GM18519 (cell line): ENCODE measurements around the gene AP1M2.

Experiments used
- ATAC-seq: cut with Tn5 transposase; IDR thresholded peaks from one replicate; pipeline ENCODE4 v1.9.1; 2021; ENCODE audit warnings: mild to moderate bottlenecking, moderate library complexity; ENCODE audit not compliant: unreplicated experiment, low FRiP score

The AP1M2 gene

DNA sequence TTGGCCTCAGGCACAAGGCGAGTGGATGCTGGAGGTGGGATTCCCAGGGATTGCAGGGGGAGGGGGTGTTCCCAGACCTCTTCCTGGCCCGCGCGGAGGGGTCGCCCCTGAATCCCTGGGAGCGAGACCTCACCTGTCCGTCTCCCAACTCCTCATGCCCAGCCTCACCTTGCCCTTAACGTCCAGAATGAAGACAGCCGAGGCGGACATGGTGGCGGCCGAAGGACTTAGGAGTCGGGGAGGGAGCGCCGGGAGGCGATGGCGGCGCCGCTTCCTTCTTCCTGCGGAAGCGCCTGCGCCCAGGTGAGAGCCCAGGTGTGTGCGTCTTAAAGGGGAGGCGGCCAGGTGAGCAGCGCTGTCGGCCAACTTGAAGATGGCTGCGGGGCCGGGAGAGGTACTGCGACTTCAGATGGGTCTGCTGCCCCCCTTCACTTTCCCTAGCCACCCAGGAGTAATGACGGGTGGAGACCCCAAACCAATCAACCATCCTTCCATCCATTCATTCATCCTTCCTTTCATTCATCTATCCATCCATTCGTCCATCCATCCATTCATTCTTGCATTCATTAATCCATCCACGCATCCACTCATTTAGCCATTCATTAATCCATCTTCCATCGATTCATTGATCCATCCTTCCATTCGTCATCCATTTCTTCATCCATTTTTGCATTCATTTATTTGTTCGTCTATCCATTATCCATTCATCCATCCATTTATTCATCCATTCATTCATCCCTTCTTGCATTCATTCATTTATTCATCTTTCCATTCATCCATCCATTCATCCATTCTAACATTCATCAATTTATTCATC is at the start of gene AP1M2:
Gene AP1M2, minus strand, starts transcription at position 291 of the 817 bp plus-strand sequence. Its CDS starts 81 bp downstream, at position 210.
- ATAC-seq: no peak

GRCh38 chr19:10636304-10636972 is 49.3 kb upstream of the AP1M2 start:
- no peak for ATAC-seq

GRCh38 chr19:10634963-10635362 is 47.9 kb upstream of the AP1M2 start:
- ATAC-seq: no peak

DNA sequence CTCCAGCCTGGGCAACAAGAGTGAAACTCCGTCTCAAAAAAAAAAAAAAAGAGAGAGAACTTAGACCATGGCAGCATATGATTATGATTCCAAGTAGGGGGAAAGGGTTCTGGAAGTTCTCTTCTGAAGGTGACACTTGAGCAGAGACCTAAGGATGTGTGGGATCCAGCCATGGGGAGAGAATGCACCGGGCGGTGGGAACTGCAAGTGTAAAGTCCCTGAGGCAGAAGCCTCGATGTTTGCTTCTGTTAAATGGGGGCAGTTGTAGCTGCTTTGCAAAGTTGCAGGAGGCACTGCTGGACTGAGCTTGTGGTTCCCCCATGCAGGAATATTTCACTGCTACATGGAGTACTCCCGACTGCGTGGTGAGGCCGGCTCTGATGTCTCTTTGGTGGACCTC is 47.3 kb upstream of the AP1M2 start:
- no peak for ATAC-seq

- ATAC-seq: no peak
Measured at GRCh38 chr19:10631874-10632273, 44.8 kb upstream of the AP1M2 start.

GRCh38 chr19:10625762-10626138 is 38.6 kb upstream of the AP1M2 start:
- ATAC-seq: no peak

DNA sequence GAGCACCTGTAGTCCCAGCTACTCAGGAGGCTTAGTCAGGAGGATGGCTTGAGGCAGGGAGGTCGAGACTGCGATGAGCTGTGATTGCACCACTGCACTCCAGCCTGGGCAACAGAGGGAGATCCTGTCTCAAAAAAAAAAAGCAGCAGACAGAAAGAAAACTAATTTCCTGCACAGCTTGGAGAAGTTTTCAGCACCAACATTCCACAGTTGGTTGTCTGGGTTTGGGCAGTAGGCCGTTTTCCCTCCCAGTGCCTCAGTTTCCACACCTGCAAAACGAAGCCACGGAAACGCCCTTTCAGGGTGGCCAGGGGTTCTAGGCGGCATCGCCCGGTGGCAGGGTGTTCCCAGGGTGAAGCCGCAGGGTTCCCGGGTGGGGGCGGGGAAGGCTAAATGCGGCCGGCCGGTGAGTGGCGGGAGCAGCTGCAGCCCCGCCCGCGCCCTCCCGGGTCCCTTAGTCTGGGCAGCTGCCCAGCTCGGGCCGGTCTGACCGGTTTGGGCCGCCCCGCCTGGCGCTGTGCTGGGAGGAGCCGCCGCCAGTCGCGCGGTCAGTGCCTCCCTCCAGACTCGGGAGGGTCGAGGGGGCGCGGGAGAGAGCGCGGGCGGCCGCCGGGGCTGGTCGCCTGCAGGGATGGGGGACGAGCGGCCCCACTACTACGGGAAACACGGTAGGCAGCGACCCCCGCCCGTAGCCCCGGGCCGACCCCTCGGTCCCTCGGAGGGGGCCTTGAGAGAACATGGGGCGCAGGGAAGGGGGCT is 38.1 kb upstream of the AP1M2 start, which contains the start of gene SLC44A2:
Gene SLC44A2, plus strand, starts transcription at position 551 of the 759 bp plus-strand sequence. Its CDS starts 81 bp downstream, at position 632.
- ATAC-seq: no peak

- no peak for ATAC-seq
Measured at GRCh38 chr19:10624585-10624984, 37.5 kb upstream of the AP1M2 start.

- no peak for ATAC-seq
Measured at GRCh38 chr19:10621966-10622365, 34.9 kb upstream of the AP1M2 start.

GRCh38 chr19:10620786-10621185 is 33.7 kb upstream of the AP1M2 start:
- ATAC-seq: no peak

- ATAC-seq: no peak
Measured at GRCh38 chr19:10618846-10619245, 31.7 kb upstream of the AP1M2 start.

GRCh38 chr19:10617409-10618121 is 30.5 kb upstream of the AP1M2 start:
- no peak for ATAC-seq

GRCh38 chr19:10615429-10616023 is 28.4 kb upstream of the AP1M2 start:
- ATAC-seq: no peak

GRCh38 chr19:10612499-10613119 is 25.5 kb upstream of the AP1M2 start:
- ATAC-seq: no peak

- no peak for ATAC-seq
Measured at GRCh38 chr19:10611907-10612306, 24.8 kb upstream of the AP1M2 start.

DNA sequence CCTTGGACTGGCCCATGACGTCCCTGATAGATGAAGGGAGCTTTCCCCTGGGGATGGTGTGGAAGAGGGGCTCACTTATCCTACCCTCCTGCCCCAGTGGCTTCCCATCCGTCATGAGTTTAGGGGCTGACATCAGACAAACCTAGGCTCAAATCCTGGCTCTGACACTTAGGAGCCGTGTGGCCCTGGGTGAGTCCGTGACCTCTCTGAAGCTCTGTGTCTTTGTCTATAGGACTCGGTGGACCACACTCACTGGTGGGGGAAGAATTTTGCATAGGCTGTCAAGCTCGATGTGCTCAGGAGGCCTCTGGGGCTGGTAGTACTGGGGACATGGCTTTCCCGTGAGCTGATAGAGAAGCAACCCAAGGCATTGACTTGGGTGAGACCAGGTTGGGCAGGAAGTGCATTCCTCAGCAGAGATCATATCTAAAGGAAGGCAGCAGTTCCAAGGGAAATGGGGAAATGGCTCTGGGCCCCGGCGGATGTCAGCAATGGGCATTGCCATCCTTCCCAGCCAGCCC is 17.4 kb upstream of the AP1M2 start:
- no peak for ATAC-seq

GRCh38 chr19:10603873-10604459 is 16.9 kb upstream of the AP1M2 start:
- ATAC-seq: no peak

GRCh38 chr19:10603084-10603872 is 16.2 kb upstream of the AP1M2 start:
- no peak for ATAC-seq
